SK-N-MC (cell line): ENCODE data around the gene AQP7.

Experiments used
- DNase-seq: peaks from one replicate; pipeline ENCODE4 v3.0.0-alpha.2; 2011; ENCODE audit warnings: low read depth, low spot score
- H3K27ac ChIP-seq: fragments of 200-600 bp; sonication (generic); 2 replicates; pipeline ENCODE4 v1.5.1; 2016; ENCODE audit warnings: mixed run types
- H3K36me3 ChIP-seq: fragments of 200-600 bp; sonication (generic); 2 replicates; pipeline ENCODE4 v1.6.1; 2017; ENCODE audit warnings: antibody characterized with exemption, low read length, mixed read lengths; ENCODE audit not compliant: insufficient read depth
- H3K4me3 ChIP-seq: fragments of 200-600 bp; sonication (generic); 2 replicates; pipeline ENCODE4 v1.5.1; 2016
- H3K9ac ChIP-seq: fragments of 200-600 bp; sonication (generic); 2 replicates; pipeline ENCODE4 v1.8.0; 2017; ENCODE audit warnings: mixed run types, mixed read lengths; ENCODE audit not compliant: insufficient read length
- H3K9me3 ChIP-seq: fragments of 200-600 bp; sonication (generic); 2 replicates; pipeline ENCODE4 v1.6.1; 2017; ENCODE audit warnings: low read depth, mild to moderate bottlenecking, antibody characterized with exemption, low read length, moderate library complexity, mixed read lengths
- EZH2 ChIP-seq: fragments of 200-600 bp; sonication (generic); IDR thresholded peaks from one replicate; pipeline ENCODE4 v1.6.1; 2017; ENCODE audit warnings: antibody characterized with exemption
- FOXP2 ChIP-seq: optimal IDR thresholded peaks from 2 replicates; pipeline ENCODE3; 2011; ENCODE audit warnings: mild to moderate bottlenecking, moderate library complexity; ENCODE audit not compliant: insufficient read depth; ENCODE audit errors: extremely low read length, control extremely low read depth
- POLR2AphosphoS5 ChIP-seq: IDR thresholded peaks from 2 replicates; pipeline ENCODE4 v1.6.1; 2012; ENCODE audit warnings: mild to moderate bottlenecking, low read depth, low read length, borderline replicate concordance

Gene AQP7

DNA sequence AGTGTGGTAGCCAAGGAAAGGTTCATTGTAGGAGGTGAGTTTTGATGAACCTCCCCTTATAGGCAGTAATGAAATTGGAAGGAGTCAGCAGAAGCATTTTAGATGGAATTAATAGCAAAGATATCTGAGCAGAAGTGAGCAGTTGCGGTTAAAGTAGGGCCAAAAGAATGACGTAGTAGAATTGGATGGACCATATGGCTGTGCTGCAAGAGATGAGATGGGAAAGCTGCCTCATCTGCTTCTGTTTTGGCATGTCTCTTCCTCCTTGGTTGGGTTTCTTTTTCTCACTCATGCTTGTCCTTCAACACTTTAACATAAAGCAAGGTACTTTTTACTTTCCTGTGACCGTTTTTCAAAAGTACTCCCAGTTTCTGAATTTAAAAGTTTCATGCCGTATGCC, 55.8 kb downstream of the AQP7 start:
- Histone ChIP-seq H3K9ac (no peak overlapping the region), H3K27ac (no peak overlapping the region), H3K36me3 (peaks cover 56% of the 10 kb centered on the region), H3K4me3 (no peak overlapping the region), H3K9me3 (no peaks in the 10 kb centered on the region)
- TF ChIP-seq FOXP2 = no peak
- TF ChIP-seq POLR2AphosphoS5 = no peak
- TF ChIP-seq EZH2 = no peak
- no peak for DNase-seq

DNA sequence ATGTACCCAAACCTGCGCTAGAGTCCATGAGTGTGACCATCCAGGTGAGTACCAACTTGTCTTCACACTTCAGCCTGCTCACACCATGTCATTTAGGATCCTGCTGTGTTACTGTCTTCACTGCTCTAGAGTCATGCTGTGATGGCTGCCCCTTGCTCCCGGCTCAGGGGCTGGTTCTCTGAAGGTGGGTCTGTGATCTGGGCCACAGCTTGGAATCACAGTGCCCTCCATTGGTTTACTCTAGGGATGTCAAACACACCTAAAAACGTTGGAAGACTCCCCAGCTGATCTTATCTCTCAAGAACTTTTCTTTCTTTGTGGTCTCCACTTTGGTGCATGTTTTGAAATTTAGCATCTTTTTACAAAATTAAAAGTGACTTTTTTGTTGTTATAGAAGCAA, 58.2 kb downstream of the AQP7 start:
- DNase-seq = no peak
- H3K27ac ChIP-seq = no peak overlapping the region
- TF ChIP-seq EZH2 = no peak
- peaks cover 77% of the 10 kb centered on the region for H3K36me3 ChIP-seq
- H3K9ac ChIP-seq = no peak overlapping the region
- no peak overlapping the region for H3K4me3 ChIP-seq
- no peaks in the 10 kb centered on the region for H3K9me3 ChIP-seq

DNA sequence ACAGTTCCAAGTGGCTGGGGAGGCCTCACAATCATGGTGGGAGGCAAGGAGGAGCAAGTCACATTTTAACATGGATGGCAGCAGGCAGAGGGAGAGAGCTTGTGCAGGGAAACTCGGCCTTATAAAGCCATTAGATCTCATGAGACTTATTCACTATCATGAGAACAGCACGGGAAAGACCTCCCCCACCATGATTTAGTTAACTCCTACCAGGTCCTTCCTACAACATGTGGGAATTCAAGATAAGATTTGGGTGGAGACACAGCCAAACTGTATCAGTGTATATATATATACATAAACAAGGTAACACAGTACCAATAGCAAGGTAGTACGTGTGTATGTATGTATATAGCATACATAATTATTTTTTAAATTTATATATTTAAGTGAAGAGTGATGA, 61.2 kb downstream of the AQP7 start:
- Histone ChIP-seq H3K27ac (no peak overlapping the region), H3K9me3 (no peaks in the 10 kb centered on the region), H3K9ac (no peak overlapping the region), H3K4me3 (no peak overlapping the region), H3K36me3 (peaks cover 68% of the 10 kb centered on the region)
- TF ChIP-seq EZH2 = no peak
- TF ChIP-seq POLR2AphosphoS5 = no peak
- no peak for TF ChIP-seq FOXP2
- DNase-seq = no peak

- no peak for TF ChIP-seq FOXP2
- Histone ChIP-seq H3K36me3 (peaks cover 68% of the 10 kb centered on the region), H3K4me3 (no peak overlapping the region), H3K9ac (no peak overlapping the region), H3K27ac (no peak overlapping the region), H3K9me3 (no peaks in the 10 kb centered on the region)
- no peak for DNase-seq
Measured at GRCh38 chr9:33340186-33340585, 62.2 kb downstream of the AQP7 start.
